H9 (cell line): ENCODE data around the gene ZNF608. TPM values are rescaled to one million over a fixed set of nuclear protein-coding genes. Genes with fewer than 3 reads are reported as not detected.
A peak's percentile ranks its signal among the peaks of the same experiment; 100 is the strongest.

ENCODE experiments used
- DNase-seq: peaks from one replicate; pipeline ENCODE4 v3.0.0-alpha.2; 2017
- H2AFZ ChIP-seq: one replicate; pipeline ENCODE4 v1.6.1; 2013; ENCODE audit warnings: mild to moderate bottlenecking, low read length, control low read depth, moderate library complexity
- H2AK5ac ChIP-seq: 2 replicates; pipeline ENCODE4 v1.6.1; 2013; ENCODE audit warnings: low read length, control low read depth, mixed read lengths; ENCODE audit not compliant: insufficient read length
- H2BK120ac ChIP-seq: one replicate; pipeline ENCODE4 v1.6.1; 2013; ENCODE audit warnings: low read depth, mild to moderate bottlenecking, low read length, control low read depth, inconsistent platforms; ENCODE audit not compliant: poor library complexity, severe bottlenecking
- H2BK12ac ChIP-seq: 2 replicates; pipeline ENCODE4 v1.6.1; 2013; ENCODE audit warnings: low read length, control low read depth, mixed read lengths, low read depth; ENCODE audit not compliant: insufficient read length
- H2BK15ac ChIP-seq: 2 replicates; pipeline ENCODE4 v1.6.1; 2013; ENCODE audit warnings: low read depth, low read length, control low read depth
- H2BK20ac ChIP-seq: one replicate; pipeline ENCODE4 v1.6.1; 2013; ENCODE audit warnings: low read depth, mild to moderate bottlenecking, low read length, control low read depth, inconsistent platforms; ENCODE audit not compliant: poor library complexity, severe bottlenecking
- H2BK5ac ChIP-seq: 2 replicates; pipeline ENCODE4 v1.6.1; 2013; ENCODE audit warnings: low read length, control low read depth, mixed read lengths; ENCODE audit not compliant: insufficient read length
- H3K14ac ChIP-seq: 2 replicates; pipeline ENCODE4 v1.6.1; 2013; ENCODE audit warnings: low read length, control low read depth; ENCODE audit not compliant: insufficient read depth
- H3K18ac ChIP-seq: 2 replicates; pipeline ENCODE4 v1.6.1; 2013; ENCODE audit warnings: low read depth, mild to moderate bottlenecking, mixed read lengths, low read length, control low read depth; ENCODE audit not compliant: insufficient read length
- H3K23ac ChIP-seq: 2 replicates; pipeline ENCODE4 v1.6.1; 2013; ENCODE audit warnings: low read length, control low read depth, mixed read lengths, low read depth; ENCODE audit not compliant: insufficient read length
- H3K23me2 ChIP-seq: 2 replicates; pipeline ENCODE4 v1.6.1; 2013; ENCODE audit warnings: low read depth, mild to moderate bottlenecking, mixed read lengths, low read length, control low read depth; ENCODE audit not compliant: insufficient read length, poor library complexity, severe bottlenecking
- H3K27ac ChIP-seq: 2 replicates; pipeline ENCODE4 v1.5.1; 2013; ENCODE audit warnings: low read length, control low read depth, mixed read lengths, low read depth; ENCODE audit not compliant: insufficient read length
- H3K27me3 ChIP-seq: 2 replicates; pipeline ENCODE4 v1.6.1; 2013; ENCODE audit warnings: low read length, control low read depth, inconsistent platforms; ENCODE audit not compliant: insufficient read depth
- H3K4ac ChIP-seq: 2 replicates; pipeline ENCODE4 v1.6.1; 2013; ENCODE audit warnings: low read depth, mild to moderate bottlenecking, control low read depth, inconsistent platforms, low read length, moderate library complexity
- H3K4me1 ChIP-seq: 2 replicates; pipeline ENCODE4 v1.6.1; 2013; ENCODE audit warnings: low read length, control low read depth, inconsistent platforms; ENCODE audit not compliant: insufficient read depth
- H3K4me2 ChIP-seq: 2 replicates; pipeline ENCODE4 v1.6.1; 2013; ENCODE audit warnings: low read length, control low read depth, mixed read lengths; ENCODE audit not compliant: insufficient read length, insufficient read depth
- H3K56ac ChIP-seq: 2 replicates; pipeline ENCODE4 v1.6.1; 2013; ENCODE audit warnings: low read depth, mild to moderate bottlenecking, mixed read lengths, low read length, control low read depth; ENCODE audit not compliant: insufficient read length
- H3K79me1 ChIP-seq: 2 replicates; pipeline ENCODE4 v1.6.1; 2013; ENCODE audit warnings: low read depth, mild to moderate bottlenecking, moderate library complexity, low read length, control low read depth, inconsistent platforms; ENCODE audit not compliant: insufficient read depth, poor library complexity, severe bottlenecking
- H3K79me2 ChIP-seq: 2 replicates; pipeline ENCODE4 v1.6.1; 2013; ENCODE audit warnings: low read length, control low read depth, inconsistent platforms; ENCODE audit not compliant: insufficient read depth
- H3K9ac ChIP-seq: 2 replicates; pipeline ENCODE4 v1.6.1; 2013; ENCODE audit warnings: low read length, control low read depth, mixed read lengths; ENCODE audit not compliant: insufficient read length; ENCODE audit errors: extremely low read depth
- H3K9me3 ChIP-seq: one replicate; pipeline ENCODE4 v1.6.1; 2013; ENCODE audit warnings: low read depth, low read length, inconsistent platforms; ENCODE audit not compliant: control insufficient read depth
- H3T11ph ChIP-seq: one replicate; pipeline ENCODE4 v1.6.1; 2013; ENCODE audit warnings: mild to moderate bottlenecking, low read length, control low read depth, inconsistent platforms
- H4K20me1 ChIP-seq: one replicate; pipeline ENCODE4 v1.6.1; 2013; ENCODE audit not compliant: control insufficient read depth, insufficient read length, insufficient read depth
- H4K5ac ChIP-seq: 2 replicates; pipeline ENCODE4 v1.6.1; 2013; ENCODE audit warnings: low read depth, mild to moderate bottlenecking, mixed read lengths, low read length, control low read depth; ENCODE audit not compliant: insufficient read length
- H4K8ac ChIP-seq: replicated peaks from 2 replicates; pipeline ENCODE4 v1.6.1; 2013; ENCODE audit warnings: low read length, control low read depth, mixed read lengths, low read depth; ENCODE audit not compliant: insufficient read length
- H4K91ac ChIP-seq: 2 replicates; pipeline ENCODE4 v1.6.1; 2013; ENCODE audit warnings: low read depth, mild to moderate bottlenecking, moderate library complexity, mixed read lengths, low read length, control low read depth; ENCODE audit not compliant: insufficient read length
- H3K27ac Mint-ChIP-seq, 3 experiments: 2 replicates in 2 of 3; 3 replicates in 1 of 3; pipeline ENCODE4 v1.8.0; 2020 to 2021; ENCODE audit warnings: mixed read lengths in 3 of 3, mild to moderate bottlenecking in 1 of 3, moderate library complexity in 1 of 3
- H3K27me3 Mint-ChIP-seq: 2 replicates; pipeline ENCODE4 v1.8.0; 2021; ENCODE audit warnings: low read depth, mild to moderate bottlenecking, moderate library complexity, mixed read lengths
- H3K36me3 Mint-ChIP-seq, 3 experiments: 2 replicates in 2 of 3; 3 replicates in 1 of 3; pipeline ENCODE4 v1.8.0; 2020 to 2021; ENCODE audit warnings: low read depth in 3 of 3, mixed read lengths in 3 of 3; ENCODE audit not compliant: insufficient read depth in 1 of 3
- H3K4me1 Mint-ChIP-seq, 2 experiments: 2 replicates each; pipeline ENCODE4 v1.8.0; 2020; ENCODE audit warnings: mixed read lengths in 2 of 2
- H3K4me3 Mint-ChIP-seq, 2 experiments: 2 replicates in 1 of 2; 3 replicates in 1 of 2; pipeline ENCODE4 v1.8.0; 2020 to 2021; ENCODE audit warnings: mild to moderate bottlenecking in 2 of 2, mixed read lengths in 2 of 2, moderate library complexity in 1 of 2
- H3K9me3 Mint-ChIP-seq, 2 experiments: 2 replicates in 1 of 2; 3 replicates in 1 of 2; pipeline ENCODE4 v1.8.0; 2020; ENCODE audit warnings: mild to moderate bottlenecking in 2 of 2, mixed read lengths in 2 of 2, moderate library complexity in 1 of 2
- CTCF ChIP-seq: fragments of 200-600 bp; sonication (generic); conservative IDR thresholded peaks from 3 replicates; pipeline ENCODE4 v1.8.0; 2021; ENCODE audit warnings: antibody characterized with exemption, mild to moderate bottlenecking
- WGBS: extraction: QIAGEN DNeasy Blood & Tissue Kit; methylation state at CpG from one replicate; pipeline ENCODE4 v1.1.7; 2013; ENCODE audit warnings: missing lambda C conversion rate, low lambda C conversion rate, mixed read lengths; ENCODE audit not compliant: insufficient read length; ENCODE audit errors: extremely low coverage; 5-methylcytosine and 5-hydroxymethylcytosine counted together
- total RNA-seq: library from RNA; stranded (reverse); gene quantifications from 2 replicates; pipeline ENCODE4 v1.2.1, GENCODE V29; 2021

The ZNF608 gene
- total RNA-seq, 1 experiment from 2014 or later = 67.0 TPM

GRCh38 chr5:124733329-124733650 is 13.1 kb downstream of the ZNF608 start:
- no peak overlapping the region for H4K5ac ChIP-seq
- Mint-ChIP-seq H3K9me3 (no peaks in the 10 kb centered on the region; a peak in 1 of 5 replicates), H3K4me3 (peak overlapping the region in 1 of 2 experiments; percentile 34; a peak in 2 of 5 replicates), H3K27me3 (no peaks in the 10 kb centered on the region), H3K4me1 (peaks cover 24 to 53% of the 10 kb centered on the region in 2 experiments), H3K36me3 (peaks cover 0 to 3% (median 0%) of the 10 kb centered on the region in 3 experiments; a peak in 3 of 7 replicates), H3K27ac (peak overlapping the region in 2 of 3 experiments; percentile 85 to 92; a peak in 5 of 7 replicates)
- H3K14ac ChIP-seq = no peak overlapping the region
- no peak overlapping the region for H3T11ph ChIP-seq
- H3K9ac ChIP-seq = no peak overlapping the region
- no peak overlapping the region for H3K18ac ChIP-seq
- H3K27me3 ChIP-seq = no peaks in the 10 kb centered on the region
- H2BK120ac ChIP-seq = no peak overlapping the region
- H3K23ac ChIP-seq = no peak overlapping the region
- H2BK20ac ChIP-seq = no peak overlapping the region
- H3K9me3 ChIP-seq = no peaks in the 10 kb centered on the region
- DNase-seq = no peak
- WGBS = no CpG with 5 or more reads among the region's 1 CpG
- H2BK12ac ChIP-seq = no peak overlapping the region
- no peak overlapping the region for H2AK5ac ChIP-seq
- H4K20me1 ChIP-seq = no peaks in the 10 kb centered on the region
- no peak overlapping the region for H2AFZ ChIP-seq
- peaks cover 19% of the 10 kb centered on the region; the same call in 1 of the 2 replicates for H3K4me1 ChIP-seq
- no peak overlapping the region for H3K4ac ChIP-seq
- no peak overlapping the region for H4K91ac ChIP-seq
- H3K4me2 ChIP-seq = no peak overlapping the region
- H3K79me1 ChIP-seq = peaks cover under 1% of the 10 kb centered on the region
- no peaks in the 10 kb centered on the region for H3K23me2 ChIP-seq
- H3K56ac ChIP-seq = no peak overlapping the region
- H4K8ac ChIP-seq = no peak overlapping the region
- H3K79me2 ChIP-seq = peaks cover 51% of the 10 kb centered on the region; the same call in 1 of the 2 replicates
- TF ChIP-seq CTCF = no peak
- H2BK5ac ChIP-seq = no peak overlapping the region
- H2BK15ac ChIP-seq = no peak overlapping the region
- H3K27ac ChIP-seq = no peak overlapping the region
